Measurements from ENCODE around the gene RSPH6A.
A peak's percentile ranks its signal among the peaks of the same experiment; 100 is the strongest.
"Not testable (repeated sequence)": the region's sequence is repeated elsewhere in the genome, so short reads cannot be mapped to it uniquely, and the experiment has no call there.

RSPH6A gene

DNA sequence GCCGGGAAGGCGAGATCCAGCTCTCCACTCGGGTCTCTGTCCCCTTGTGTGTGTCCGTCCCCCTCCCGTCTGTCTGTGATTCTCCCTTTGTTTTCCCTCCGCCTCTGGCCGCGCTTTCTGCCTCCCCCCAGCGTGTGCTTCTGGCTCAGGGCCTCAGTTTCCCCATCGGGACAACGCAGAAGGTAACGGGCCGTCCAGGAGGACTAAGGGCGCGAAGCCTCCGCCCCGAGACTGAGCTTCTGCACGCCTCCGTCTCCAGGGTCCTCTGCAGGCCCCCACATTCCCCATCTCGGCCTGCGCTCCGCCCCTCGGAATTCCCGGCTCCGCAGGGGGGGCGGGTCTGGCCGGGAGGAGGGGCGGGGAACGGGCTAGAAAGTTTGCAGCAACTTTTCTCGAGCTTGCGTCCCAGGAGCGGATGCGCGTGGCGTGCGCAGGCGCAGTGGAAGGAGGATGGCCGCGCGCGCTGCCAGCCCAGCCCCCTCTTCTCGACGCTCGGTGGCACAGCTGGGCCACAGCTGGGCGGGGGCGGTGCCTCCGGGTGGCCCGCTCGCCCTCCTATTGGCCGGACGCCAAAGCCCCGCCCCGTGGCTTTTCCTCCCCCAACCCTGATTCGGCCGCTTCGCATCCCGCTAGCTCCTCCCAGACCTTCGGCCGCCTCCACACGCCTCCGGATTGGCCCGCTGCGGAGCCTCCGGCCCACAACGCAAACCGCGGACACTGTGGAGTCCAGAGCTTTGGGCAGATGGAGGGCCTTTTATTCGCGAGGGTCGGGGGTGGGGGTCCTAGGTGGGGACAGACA lies 45.9 kb downstream of the RSPH6A start, which contains the start of gene SIX5:
Gene SIX5 (minus strand): TSS at position 269 of the 799 bp plus-strand sequence. CDS start 408 bp downstream, outside the sequence.
- peak; percentile 99 for FAIRE-seq

DNA sequence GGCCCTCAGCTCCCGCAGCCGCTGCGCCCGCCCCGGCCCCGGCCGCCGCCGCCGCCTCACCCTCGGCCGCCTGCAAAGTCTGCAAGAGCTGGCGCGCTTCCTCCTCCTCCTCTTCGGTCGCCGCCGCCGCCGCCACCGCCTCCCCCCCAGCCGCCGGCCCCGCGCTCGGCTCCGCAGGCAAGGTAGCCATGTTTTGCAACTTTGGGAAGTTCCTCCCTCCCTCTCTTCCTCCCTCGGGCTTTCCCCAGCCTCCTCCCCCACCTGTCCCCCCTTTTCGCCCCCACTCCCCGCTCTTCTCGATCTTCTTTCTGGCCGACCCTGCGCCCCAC lies 46.5 kb downstream of the RSPH6A start:
- DNase-seq (ENCODE audit: extremely low spot score, insufficient read length, low read depth) (no peak), FAIRE-seq (no peak)

More for the DNA sequence above, 45.9 kb downstream of the RSPH6A start, which contains the start of gene SIX5:
- peak; percentile 98 for DNase-seq (ENCODE audit: extremely low spot score, insufficient read length, low read depth)

DNA sequence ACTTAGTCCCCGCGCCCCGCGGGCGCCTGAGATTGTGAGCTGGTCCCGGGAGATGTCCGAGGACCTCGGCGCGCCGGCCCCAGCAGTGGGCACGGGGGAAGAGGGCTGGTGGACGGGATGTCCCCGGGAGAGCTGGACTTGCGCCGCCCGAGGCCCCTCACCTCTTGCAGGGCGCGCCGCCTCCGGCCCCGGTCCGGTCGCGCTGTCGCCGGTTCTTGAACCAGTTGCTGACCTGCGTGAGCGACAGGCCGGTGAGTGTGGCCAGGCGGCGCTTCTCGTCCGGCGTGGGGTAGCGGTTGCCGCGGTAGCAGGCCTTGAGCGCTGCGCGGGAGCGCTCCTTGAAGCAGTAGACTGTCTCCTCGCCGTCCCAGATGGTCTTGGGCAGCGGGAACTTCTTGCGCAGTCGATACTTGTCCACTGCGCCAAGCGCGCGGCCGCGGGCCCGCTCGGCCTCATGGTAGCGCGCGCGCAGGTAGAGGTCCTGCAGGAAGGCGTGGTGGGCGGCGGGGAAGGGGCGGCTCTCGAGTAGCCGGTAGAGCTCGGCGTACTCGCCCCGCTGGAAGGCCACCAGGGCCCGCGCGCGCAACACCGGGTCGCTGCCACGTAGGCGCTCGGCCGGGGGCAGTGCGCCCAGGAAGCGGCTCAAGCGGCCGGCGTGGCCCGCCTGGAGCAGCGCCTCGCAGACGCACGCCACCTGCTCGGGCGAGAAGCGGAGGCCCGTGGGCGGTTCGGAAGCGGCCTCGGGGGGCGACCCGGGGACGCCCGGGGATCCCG lies 47.0 kb downstream of the RSPH6A start:
- no peak for FAIRE-seq
- no peak for DNase-seq (ENCODE audit: extremely low spot score, insufficient read length, low read depth)

DNA sequence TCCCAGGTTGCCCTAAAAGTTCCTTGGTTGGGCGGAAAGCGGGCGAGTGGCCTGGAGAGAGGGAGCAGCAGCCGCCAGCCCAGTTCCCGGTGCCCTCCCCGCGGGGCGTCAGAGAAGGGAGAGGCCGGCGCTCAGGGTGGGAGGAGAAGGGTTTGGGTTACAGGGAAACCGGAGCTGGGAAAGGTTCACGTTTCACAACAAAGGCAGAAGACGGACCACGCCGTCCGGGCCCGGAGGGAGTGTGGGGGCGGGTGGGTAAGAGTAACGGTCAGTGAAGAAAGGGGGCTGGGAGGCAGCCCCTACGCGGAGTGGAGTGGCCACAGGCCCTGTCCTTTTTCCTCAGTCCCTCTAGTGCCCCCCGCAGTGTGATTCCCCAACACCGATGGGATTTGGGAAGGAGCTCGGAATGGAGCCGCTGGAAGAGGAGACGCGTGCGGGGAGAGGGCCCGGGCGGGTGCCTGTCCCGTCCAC lies 47.7 kb downstream of the RSPH6A start:
- FAIRE-seq: no peak
- no peak for DNase-seq (ENCODE audit: extremely low spot score, insufficient read length, low read depth)

DNA sequence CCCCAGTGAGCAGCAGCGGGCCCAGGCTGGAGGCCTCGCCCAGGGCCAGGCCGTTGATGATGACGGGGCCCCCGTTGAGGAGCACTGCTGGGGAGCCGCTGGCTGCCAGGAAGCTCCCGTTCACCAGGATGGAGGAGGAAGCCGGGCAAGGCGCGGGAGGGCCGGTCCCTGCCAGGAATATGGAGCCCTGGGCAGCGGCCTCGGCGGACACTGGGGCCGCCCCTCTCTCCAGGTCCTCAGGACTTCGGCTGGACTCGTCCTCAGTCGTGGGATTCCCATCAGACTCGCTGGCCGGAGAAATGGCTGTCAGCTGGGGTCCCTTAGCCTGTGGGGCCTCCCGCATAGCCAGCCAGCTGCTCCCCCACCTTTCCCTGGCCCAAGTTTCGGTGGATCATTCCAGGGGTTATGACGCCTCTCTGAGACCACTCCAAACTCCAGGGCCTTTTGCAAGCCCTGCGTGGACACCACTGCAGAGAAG lies 48.2 kb downstream of the RSPH6A start:
- FAIRE-seq: no peak
- DNase-seq (ENCODE audit: extremely low spot score, insufficient read length, low read depth): no peak

DNA sequence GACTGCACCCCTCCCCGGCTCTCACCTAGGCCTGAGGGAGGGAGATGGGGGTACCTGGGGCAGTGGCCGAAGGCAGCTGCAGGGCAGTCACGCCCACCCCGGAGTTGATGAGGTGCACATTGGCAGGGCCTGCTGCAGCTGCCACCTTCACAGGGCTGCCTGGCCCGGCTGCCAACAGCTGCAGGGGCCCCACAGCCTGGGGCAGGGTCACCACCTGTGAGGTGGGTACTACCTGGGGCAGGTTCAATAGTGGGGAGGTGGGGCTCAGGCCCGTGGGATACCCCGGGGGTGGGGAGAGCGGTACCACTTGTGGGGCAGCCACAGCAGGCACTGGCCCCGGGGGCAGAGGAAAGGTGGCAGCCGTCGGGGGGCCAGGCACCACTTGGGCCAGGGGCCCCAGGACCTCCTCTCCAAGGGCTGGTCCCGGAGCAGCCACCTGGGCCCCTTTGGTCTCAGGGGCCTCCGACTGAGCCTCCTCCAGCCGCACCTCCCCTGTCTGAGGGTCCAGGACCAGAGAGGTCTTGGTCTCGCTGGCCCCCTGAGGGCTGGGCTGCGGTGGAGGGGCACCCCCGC lies 48.7 kb downstream of the RSPH6A start:
- DNase-seq (ENCODE audit: extremely low spot score, insufficient read length, low read depth): no peak
- no peak for FAIRE-seq

DNA sequence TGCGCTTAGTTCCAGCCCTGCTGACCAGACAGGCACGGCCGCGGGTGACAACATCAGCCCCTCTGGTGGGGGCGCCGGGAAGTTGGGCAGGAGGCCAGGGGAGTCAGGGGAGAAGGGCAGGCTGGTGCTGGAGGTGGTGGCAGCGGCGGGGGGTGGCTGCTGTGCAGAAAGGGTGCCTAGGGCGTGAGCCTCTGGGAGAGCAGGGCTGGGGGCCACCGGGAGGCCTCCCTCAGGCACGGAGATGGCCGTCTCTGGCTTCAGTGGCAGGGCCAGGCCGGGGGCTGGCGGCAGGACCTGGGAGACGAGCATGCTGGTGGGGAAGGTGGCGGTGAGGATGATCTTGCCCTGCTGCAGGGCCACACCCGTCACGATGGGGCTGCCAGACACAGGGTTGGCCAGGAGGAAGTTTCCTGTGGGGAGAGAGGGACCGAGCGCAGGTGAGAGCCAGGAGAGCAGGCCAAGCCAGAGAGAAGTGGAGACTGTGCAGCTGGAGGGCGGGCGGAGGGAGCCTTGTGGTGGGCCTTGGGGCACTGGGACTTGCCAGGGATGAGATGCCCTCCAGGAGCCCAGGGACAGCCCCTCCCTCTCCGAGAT lies 49.3 kb downstream of the RSPH6A start:
- DNase-seq (ENCODE audit: extremely low spot score, insufficient read length, low read depth) (no peak), FAIRE-seq (no peak)

DNA sequence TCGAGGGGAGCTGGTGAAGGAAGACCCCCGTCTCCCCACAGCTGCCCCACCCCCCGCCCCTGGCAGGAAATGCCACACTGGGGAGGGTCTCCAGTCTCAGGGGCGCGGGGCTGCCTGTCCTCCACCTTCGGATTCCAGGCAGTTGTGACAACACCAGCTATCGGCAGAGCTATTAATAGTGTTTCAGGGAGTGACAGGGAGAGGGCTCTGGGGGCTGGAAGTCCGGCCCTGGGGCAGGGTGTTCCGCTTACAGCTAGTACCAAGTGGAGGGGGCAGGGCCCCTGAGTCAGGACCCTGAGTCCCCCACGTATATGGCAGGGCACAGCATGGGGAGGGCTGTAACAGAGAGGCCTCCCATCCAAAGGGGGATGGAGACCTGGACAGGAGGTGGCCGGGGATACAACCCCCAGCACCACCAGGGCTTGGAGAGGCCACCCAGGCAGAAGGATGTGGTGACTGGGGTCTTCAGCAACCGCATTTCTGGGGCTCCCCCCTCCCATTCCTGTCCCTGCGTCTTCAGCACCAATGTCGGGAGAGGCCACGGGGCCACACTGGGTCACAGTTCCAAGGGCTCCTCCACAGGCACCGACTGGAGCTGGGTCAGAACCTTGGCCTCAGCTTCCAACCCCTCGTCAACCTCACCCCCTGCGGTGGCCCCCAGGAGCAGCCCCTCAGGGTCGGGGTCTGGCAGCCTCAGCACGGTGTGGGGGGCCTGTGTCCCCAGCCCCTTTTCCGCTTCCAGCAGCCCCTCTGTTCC lies 50.0 kb downstream of the RSPH6A start:
- DNase-seq (ENCODE audit: extremely low spot score, insufficient read length, low read depth): no peak
- FAIRE-seq: no peak

DNA sequence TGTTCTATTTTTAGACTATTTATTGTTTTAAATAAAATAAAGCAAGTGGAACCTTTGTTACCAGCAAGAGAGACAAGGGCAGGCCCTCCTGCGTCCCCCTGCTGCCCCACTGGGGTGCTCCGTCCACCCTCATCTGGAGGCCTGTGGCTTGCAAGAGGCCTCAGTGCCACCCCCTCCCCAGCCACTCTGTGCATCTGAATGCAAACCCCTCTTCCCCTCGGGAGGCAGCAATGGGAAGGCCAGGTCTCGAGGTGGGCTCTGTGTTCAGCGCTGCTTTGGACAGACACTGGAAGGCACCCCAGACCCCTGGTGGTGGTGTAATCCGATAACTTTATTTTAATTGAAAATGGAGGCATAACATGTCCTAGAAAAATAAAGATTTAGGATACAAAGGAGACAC lies 50.6 kb downstream of the RSPH6A start:
- FAIRE-seq: no peak
- no peak for DNase-seq (ENCODE audit: extremely low spot score, insufficient read length, low read depth)

DNA sequence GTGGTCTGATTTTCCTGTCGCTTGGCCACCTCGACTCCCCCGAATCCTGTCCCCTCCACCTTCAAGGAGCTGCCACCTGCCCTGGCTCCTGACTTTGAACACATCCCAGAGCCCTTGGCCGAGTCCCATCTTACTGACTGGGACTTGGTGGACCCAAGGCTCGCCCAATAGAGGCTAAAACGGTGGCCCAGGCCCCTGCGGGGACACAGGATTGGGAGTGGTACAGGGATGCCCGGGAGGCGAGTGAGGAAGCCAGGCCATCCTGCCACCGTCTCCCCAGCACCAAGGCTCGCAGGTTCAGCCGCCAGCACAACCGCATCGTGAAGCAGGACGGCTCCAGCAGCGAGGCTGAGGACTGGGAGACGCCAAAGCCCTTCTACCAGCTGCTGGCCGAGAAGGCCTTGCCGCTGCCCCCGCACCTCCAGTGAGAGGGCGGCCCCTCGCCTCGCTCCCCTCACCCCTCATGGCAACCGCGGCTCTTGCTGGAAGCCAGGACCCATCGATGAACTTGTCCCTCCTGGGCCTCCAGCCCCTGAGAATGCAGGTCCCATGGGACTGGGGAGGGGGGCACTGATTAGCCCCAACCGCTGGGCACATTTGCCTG lies 51.3 kb downstream of the RSPH6A start:
- no peak for DNase-seq (ENCODE audit: extremely low spot score, insufficient read length, low read depth)
- no peak for FAIRE-seq

DNA sequence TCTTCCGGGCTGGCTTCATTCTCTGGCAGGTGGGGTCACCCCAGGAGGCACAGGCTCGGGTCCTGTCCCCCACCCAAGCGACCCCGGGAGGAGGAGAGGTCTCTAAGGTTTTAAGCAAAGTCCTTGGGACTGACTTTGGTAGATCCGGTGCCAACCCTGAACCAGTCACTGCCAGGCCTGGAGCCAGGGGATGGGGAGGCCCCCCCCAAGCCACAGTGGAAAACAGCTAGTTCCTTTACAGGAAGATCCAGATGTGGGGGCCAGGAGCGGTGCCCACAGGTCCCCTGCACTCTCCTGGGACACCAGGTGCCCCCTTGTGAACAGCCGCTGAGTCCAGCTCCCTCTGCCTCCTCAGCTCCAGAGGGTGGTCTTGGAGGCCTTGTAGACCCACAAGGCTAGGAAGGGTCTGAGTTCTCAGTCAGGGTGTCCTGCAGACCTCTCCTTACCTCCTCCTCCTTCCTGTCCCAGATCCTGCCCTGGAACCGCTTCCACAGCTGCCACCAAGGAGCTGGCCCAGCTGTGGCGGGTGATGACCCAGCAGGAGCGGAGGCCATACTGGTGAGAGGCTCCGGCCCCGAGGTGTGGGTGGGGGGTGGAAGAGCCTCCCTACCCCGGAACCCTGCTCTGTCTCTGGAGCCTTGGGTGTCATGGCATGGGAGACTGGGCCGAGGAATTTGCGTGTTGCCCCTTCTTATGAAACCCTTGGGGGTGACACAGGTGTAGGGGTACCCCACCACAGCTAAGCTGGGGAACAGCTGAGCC lies 52.1 kb downstream of the RSPH6A start:
- no peak for FAIRE-seq
- no peak for DNase-seq (ENCODE audit: extremely low spot score, insufficient read length, low read depth)

DNA sequence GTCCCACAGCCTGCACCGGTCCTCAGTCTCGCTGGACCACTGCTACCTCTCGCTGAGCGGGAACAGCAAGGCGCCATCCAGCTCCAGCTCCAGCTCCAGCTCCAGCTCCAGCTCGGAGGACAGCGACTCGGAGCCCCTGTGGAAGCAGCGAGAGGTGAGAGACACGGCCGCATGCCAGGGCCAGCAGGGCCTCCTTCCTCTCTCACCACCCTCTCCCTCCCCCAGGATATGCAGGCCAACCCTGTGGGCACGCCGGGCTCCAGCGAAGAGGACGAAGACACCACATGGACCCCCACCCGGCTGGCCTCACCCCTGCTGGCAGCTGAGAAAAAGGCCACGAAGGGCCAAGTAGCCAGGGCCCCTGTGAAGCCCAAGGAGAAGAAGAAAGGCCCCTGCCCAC lies 53.4 kb downstream of the RSPH6A start:
- DNase-seq (ENCODE audit: extremely low spot score, insufficient read length, low read depth) (no peak), FAIRE-seq (no peak)

DNA sequence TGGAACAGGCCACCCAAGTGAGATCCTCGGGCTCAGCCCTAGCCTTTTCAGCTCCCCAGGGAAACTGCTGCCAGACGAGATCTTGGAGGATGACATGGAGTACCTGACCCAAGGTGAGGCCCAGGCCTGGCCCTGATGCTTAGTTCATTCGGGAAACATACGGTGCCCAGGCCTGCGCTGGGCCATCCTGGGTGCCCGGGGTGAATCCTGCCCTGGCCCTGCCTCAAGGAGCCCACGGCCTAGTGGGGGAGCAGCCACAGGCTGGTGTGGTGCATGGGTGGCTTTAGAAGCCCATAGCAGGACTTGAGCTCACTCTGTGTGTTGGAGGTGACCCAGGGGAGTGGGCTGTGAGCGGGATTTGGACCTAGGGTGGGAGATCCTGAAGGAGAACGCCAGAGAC lies 56.2 kb downstream of the RSPH6A start:
- FAIRE-seq: no peak
- DNase-seq (ENCODE audit: extremely low spot score, insufficient read length, low read depth): no peak

DNA sequence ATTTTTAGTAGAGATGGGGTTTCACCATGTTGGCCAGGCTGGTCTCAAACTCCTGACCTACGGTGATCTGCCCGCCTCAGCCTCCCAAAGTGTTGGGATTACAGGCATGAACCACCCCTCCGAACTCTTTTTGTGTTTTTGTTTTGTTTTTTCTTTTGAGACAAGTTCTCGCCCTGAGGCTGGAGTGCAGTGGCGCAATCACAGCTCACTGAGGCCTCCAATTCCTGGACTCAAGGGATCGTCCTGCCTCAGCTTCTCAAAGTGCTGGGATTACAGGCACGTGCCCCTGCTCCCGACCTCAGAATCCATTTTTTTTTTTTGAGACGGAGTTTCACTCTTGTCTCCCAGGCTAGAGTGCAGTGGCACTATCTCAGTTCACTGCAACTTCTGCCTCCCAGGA lies 57.4 kb downstream of the RSPH6A start:
- FAIRE-seq: no peak
- no peak for DNase-seq (ENCODE audit: extremely low spot score, insufficient read length, low read depth)

DNA sequence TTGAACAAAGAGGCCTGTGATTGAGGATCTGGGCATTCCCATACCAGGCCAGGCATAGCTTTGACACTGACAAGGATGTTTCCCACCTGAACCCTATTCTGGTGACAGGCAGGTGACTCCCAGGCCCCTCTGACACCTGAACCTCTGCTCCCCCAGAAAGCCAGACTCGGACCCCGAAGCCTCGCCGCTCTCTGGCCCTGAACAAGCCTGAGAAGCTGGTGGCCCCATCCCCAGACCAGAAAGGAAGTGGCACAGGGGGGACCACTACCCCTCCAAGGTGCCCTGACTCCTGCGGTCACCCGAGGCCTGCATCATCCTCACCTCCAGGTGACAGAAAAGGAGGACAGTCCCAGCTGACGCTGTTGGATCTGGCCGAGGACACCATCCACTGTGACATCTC lies 60.8 kb downstream of the RSPH6A start:
- DNase-seq (ENCODE audit: extremely low spot score, insufficient read length, low read depth) (no peak), FAIRE-seq (no peak)

DNA sequence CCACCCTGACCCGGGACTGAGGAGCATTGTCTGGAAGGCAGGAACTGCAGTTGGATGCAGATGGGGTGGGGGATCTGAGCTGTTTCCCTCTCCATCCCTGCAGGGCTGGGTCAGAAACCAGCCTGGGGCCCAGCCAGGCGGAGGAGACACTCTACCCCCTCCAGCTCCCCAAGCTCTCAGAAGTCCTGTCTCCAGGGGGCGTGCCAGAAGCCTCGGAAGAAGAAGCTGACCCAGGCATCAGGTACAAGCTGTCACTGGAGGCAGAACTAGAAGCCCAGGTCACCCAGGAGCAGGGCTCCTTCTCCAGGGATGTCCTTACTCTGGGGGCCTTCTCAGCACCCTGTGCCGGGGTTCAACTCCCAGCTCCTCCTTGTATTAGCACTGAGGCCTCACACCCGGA lies 61.6 kb downstream of the RSPH6A start:
- DNase-seq (ENCODE audit: extremely low spot score, insufficient read length, low read depth): no peak
- FAIRE-seq: no peak

DNA sequence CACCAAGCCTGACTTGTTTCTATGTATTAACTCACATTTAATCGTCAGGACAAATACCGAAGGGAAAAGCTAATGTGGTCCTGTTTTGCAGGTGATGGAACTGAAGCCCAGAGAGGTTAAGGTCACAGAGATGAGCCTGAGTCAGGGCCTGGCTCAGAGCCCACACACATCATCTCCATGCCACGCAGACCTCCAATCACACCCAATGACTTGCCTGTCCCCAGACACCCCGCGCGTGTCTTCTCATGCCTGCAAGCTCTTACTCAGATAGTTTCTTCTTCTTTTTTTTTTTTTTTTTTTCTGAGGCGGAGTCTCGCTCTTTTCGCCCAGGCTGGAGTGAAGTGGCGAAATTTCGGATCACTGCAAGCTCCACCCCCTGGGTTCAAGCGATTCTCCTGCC lies 62.5 kb downstream of the RSPH6A start:
- FAIRE-seq (no peak), DNase-seq (ENCODE audit: extremely low spot score, insufficient read length, low read depth) (no peak)

DNA sequence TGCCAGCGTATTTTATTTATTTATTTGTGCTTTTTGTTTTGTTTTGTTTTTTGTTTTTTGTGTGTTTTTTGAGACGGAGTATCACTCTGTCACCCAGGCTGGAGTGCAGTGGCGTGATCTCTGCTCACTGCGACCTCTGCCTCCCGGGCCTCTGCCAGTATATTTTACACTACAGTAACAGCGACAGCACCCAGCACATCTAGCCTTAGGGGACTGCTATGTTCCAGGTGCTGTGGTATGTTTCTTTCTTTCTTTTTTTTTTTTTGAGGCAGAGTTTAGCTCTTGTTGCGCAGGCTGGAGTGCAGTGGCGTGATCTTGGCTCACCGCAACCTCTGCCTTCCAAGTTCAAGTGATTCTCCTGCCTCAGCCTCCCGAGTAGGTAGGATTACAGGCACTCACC lies 63.6 kb downstream of the RSPH6A start:
- not testable (repeated sequence) for FAIRE-seq; DNase-seq (ENCODE audit: extremely low spot score, insufficient read length, low read depth)

DNA sequence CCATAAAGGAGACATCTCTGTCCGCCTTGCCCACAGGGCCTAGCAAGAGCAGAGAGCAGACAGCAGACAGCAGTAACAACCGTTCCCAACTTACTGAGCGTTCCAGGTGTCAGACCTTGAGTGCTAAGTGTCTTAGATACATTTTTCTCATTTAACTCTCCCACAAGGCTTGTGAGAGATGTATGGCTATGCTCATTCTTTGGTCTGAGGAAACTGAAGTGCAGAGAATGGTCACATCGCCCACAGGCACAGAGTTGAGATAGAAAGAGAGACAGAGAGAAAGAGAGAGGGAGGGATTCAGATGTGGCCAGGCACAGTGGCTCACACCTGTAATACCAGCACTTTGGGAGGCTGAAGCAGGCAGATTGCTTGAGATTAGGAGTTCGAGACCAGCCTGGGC lies 67.6 kb downstream of the RSPH6A start:
- no peak for FAIRE-seq
- DNase-seq (ENCODE audit: extremely low spot score, insufficient read length, low read depth): no peak

Data from GM18507 (cell line).